Measurements from ENCODE around the gene CDC14A. TPM values are rescaled to one million over a fixed set of nuclear protein-coding genes. Genes with fewer than 3 reads are reported as not detected.

Gene CDC14A, protein sequence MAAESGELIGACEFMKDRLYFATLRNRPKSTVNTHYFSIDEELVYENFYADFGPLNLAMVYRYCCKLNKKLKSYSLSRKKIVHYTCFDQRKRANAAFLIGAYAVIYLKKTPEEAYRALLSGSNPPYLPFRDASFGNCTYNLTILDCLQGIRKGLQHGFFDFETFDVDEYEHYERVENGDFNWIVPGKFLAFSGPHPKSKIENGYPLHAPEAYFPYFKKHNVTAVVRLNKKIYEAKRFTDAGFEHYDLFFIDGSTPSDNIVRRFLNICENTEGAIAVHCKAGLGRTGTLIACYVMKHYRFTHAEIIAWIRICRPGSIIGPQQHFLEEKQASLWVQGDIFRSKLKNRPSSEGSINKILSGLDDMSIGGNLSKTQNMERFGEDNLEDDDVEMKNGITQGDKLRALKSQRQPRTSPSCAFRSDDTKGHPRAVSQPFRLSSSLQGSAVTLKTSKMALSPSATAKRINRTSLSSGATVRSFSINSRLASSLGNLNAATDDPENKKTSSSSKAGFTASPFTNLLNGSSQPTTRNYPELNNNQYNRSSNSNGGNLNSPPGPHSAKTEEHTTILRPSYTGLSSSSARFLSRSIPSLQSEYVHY
- total RNA-seq: 5.2 and 9.5 TPM in 2 replicates

DNA sequence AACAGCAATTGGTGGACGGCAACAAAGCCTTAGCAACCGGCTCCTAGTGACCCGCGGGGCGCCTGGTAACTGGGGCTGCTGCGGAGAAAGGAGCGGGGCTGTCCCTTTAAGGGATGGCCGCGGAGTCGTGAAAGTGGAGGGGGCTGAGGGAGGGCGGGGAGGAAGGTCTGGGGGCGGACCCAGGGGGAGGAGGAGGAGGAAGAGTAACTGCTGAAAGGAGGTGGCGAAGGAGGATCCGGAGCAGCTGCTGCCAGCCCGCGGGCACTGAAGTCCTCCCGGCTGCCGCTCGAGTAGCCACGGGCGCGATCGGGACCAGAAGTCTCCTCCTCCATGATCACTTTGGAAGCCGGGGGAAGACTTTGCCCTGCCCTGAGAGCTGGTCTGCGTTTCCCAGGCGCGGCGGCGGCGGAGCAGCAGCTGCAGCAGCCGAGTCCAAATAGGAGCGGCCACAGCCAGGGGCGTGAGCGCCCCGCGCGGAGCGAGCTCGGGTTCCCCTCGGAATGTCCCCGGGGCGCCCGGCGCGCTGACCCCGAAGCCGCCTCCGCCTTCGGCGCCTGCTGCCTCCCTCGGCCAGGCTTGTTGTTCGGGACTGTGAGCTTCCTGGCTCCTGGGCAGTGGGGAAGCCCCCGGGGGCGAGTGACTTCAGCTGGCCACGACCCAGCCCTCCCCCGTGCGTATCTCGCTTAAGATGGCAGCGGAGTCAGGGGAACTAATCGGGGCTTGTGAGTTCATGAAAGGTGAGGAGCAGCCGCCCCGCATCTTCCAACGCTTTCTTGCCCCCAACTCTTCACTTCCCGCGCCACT lies at the start of gene CDC14A:
Gene CDC14A, plus strand, starts transcription at position 240 of the 804 bp plus-strand sequence. Its CDS starts 449 bp downstream, at position 689.

Other genes starting within 250 kb of the CDC14A start
- 2.9 and 3.7 TPM in 2 replicates for gene SASS6, start 219.6 kb upstream of the CDC14A start, total RNA-seq
- gene TRMT13, start 219.3 kb upstream of the CDC14A start, total RNA-seq: 18.2 and 21.5 TPM in 2 replicates
- 0.39 and 0.76 TPM in 2 replicates for gene LRRC39, start 174.2 kb upstream of the CDC14A start, total RNA-seq
- 9.5 and 11.6 TPM in 2 replicates for gene DBT, start 102.7 kb upstream of the CDC14A start, total RNA-seq
- gene RTCA, start 86.3 kb upstream of the CDC14A start, total RNA-seq: 36.8 and 41.2 TPM in 2 replicates
- 0.91 and 1.2 TPM in 2 replicates for gene GPR88, start 185.6 kb downstream of the CDC14A start, total RNA-seq

All from articular chondrocyte of knee joint (primary cell).